Esophagus muscularis mucosa (tissue), 3 donors: ENCODE data around the gene KCNG4.

Source experiments
- CTCF ChIP-seq, 3 experiments: fragments of 200-600 bp in 2 of 3; fragments of 450-650 bp in 1 of 3; sonication (generic) in 2 of 3; IDR thresholded peaks; one replicate each; pipeline ENCODE4 v1.5.1; 2017 to 2019; ENCODE audit warnings: antibody characterized with exemption in 3 of 3, mild to moderate bottlenecking in 2 of 3, moderate library complexity in 1 of 3
- POLR2A ChIP-seq: fragments of 450-650 bp; IDR thresholded peaks from one replicate; pipeline ENCODE4 v1.6.1; 2017; ENCODE audit warnings: antibody characterized with exemption, moderate library complexity, mild to moderate bottlenecking, low read depth
- POLR2AphosphoS5 ChIP-seq, 2 donors: sonication (generic); formaldehyde crosslinking; IDR thresholded peaks; one replicate each; pipeline ENCODE4 v1.6.1; 2017; ENCODE audit warnings: antibody characterized with exemption in 2 of 2

GRCh38 chr16:84207251-84207650, 32.6 kb downstream of the KCNG4 start:
- TF ChIP-seq CTCF (IDR thresholded peaks at IDR 0.05): no peak
- TF ChIP-seq POLR2A: no peak
- no peak for TF ChIP-seq POLR2AphosphoS5 (IDR thresholded peaks at IDR 0.05)
